NCI-H226 (cell line): ENCODE data around the gene ARHGAP22.
A peak's percentile ranks its signal among the peaks of the same experiment; 100 is the strongest.

Experiments used
- DNase-seq: peaks from one replicate; pipeline ENCODE4 v3.0.0-alpha.2; 2015

The ARHGAP22 gene

GRCh38 chr10:48579251-48579960 lies 25.5 kb downstream of the ARHGAP22 start:
- DNase-seq = no peak

- DNase-seq = no peak
Measured at GRCh38 chr10:48577158-48577557, 27.7 kb downstream of the ARHGAP22 start.

GRCh38 chr10:48576501-48576900 lies 28.4 kb downstream of the ARHGAP22 start:
- no peak for DNase-seq

- no peak for DNase-seq
Measured at GRCh38 chr10:48575901-48576300, 29.0 kb downstream of the ARHGAP22 start.

- DNase-seq = no peak
Measured at GRCh38 chr10:48574817-48575380, 30.0 kb downstream of the ARHGAP22 start.

GRCh38 chr10:48574322-48574796 lies 30.5 kb downstream of the ARHGAP22 start:
- DNase-seq = no peak

GRCh38 chr10:48573045-48573444 lies 31.8 kb downstream of the ARHGAP22 start:
- DNase-seq = no peak

GRCh38 chr10:48572414-48572813 lies 32.5 kb downstream of the ARHGAP22 start:
- DNase-seq = peak; percentile 10

GRCh38 chr10:48568546-48568945 lies 36.3 kb downstream of the ARHGAP22 start:
- DNase-seq = no peak

- no peak for DNase-seq
Measured at GRCh38 chr10:48568131-48568530, 36.7 kb downstream of the ARHGAP22 start.

- DNase-seq = no peak
Measured at GRCh38 chr10:48567346-48567745, 37.5 kb downstream of the ARHGAP22 start.

GRCh38 chr10:48564466-48565160 lies 40.3 kb downstream of the ARHGAP22 start:
- DNase-seq = no peak

GRCh38 chr10:48557511-48558123 lies 47.3 kb downstream of the ARHGAP22 start:
- no peak for DNase-seq

- DNase-seq = no peak
Measured at GRCh38 chr10:48556713-48557112, 48.2 kb downstream of the ARHGAP22 start.

- no peak for DNase-seq
Measured at GRCh38 chr10:48556065-48556464, 48.8 kb downstream of the ARHGAP22 start.

GRCh38 chr10:48555310-48556042 lies 49.4 kb downstream of the ARHGAP22 start:
- no peak for DNase-seq

- no peak for DNase-seq
Measured at GRCh38 chr10:48554656-48555055, 50.2 kb downstream of the ARHGAP22 start.

- no peak for DNase-seq
Measured at GRCh38 chr10:48554246-48554645, 50.6 kb downstream of the ARHGAP22 start.

- no peak for DNase-seq
Measured at GRCh38 chr10:48552946-48553564, 51.8 kb downstream of the ARHGAP22 start.

GRCh38 chr10:48551861-48552591 lies 52.8 kb downstream of the ARHGAP22 start:
- DNase-seq = no peak

GRCh38 chr10:48550977-48551376 lies 53.9 kb downstream of the ARHGAP22 start:
- DNase-seq = no peak
